Activated CD8-positive, alpha-beta memory T cell treated with anti-CD3 and anti-CD28 coated beads, Interleukin-2, amount 10 ng/mL, durations not matched to agents 7 days and 5 days (primary cell): ENCODE measurements around the gene TPPP. TPM values are rescaled to one million over a fixed set of nuclear protein-coding genes. Genes with fewer than 3 reads are reported as not detected.
"Not testable (repeated sequence)": the region's sequence is repeated elsewhere in the genome, so short reads cannot be mapped to it uniquely, and the experiment has no call there.

ENCODE experiments used
- ATAC-seq: fragments of 150-1000 bp; cut with Tn5 transposase; one replicate; pipeline ENCODE4 v1.10.0; 2021; ENCODE audit warnings: moderate library complexity
- CTCF ChIA-PET: fragments of 350-600 bp; sonication (Branson Sonifier 250); formaldehyde crosslinking; loops from one replicate; lab custom pipeline; 2021; ENCODE audit warnings: antibody characterized with exemption; lab: Charles Lee
- DNase-seq: peaks from one replicate; pipeline ENCODE4 v3.0.0-alpha.2; 2020
- H3K27ac Mint-ChIP-seq: one replicate; pipeline ENCODE4 v1.8.0; 2021; ENCODE audit warnings: mild to moderate bottlenecking, mixed read lengths
- H3K27me3 Mint-ChIP-seq: one replicate; pipeline ENCODE4 v1.8.0; 2021; ENCODE audit warnings: mixed read lengths
- H3K36me3 Mint-ChIP-seq: one replicate; pipeline ENCODE4 v1.8.0; 2021; ENCODE audit warnings: mild to moderate bottlenecking, mixed read lengths
- H3K4me1 Mint-ChIP-seq: one replicate; pipeline ENCODE4 v1.8.0; 2021; ENCODE audit warnings: mixed read lengths
- H3K4me3 Mint-ChIP-seq: one replicate; pipeline ENCODE4 v1.8.0; 2021; ENCODE audit warnings: mild to moderate bottlenecking, moderate library complexity, mixed read lengths
- H3K9me3 Mint-ChIP-seq: one replicate; pipeline ENCODE4 v1.8.0; 2022; ENCODE audit warnings: low read depth, mixed read lengths
- total RNA-seq, 2 experiments: library from RNA; stranded (reverse); gene quantifications; one replicate each; pipeline ENCODE4 v1.2.3, GENCODE V29; 2021

The TPPP gene
- under 1 TPM; 0.16 to 0.20 TPM for total RNA-seq

- not testable (repeated sequence) for H3K4me3 Mint-ChIP-seq, H3K27ac Mint-ChIP-seq
- DNase-seq: peak; percentile 79
Observed at GRCh38 chr5:693271-694041, at the start of gene TPPP. Gene TPPP (minus strand): TSS chr5:693352. CDS start chr5:678060, 15,292 bp downstream.

DNA sequence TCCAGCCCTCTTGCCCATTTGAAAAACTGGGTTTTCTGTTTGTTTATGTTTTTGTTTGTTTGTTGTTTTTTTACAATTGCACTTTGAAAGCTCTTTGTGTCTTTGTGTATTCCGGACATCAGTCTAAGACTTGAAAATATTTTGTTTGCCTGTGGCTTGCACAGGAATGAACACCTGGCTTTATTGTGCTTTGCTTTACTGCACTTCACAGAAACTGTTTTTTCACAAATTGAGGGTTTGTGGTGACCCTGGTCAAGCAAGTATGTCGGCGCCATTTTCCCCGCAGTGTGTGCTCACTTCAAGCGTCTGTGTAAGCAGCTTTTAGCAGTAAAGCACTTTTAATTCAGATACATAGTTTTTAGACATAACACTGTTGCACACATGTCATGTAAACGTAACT, 49.1 kb upstream of the TPPP start:
- H3K9me3 Mint-ChIP-seq, CTCF ChIA-PET, H3K4me1 Mint-ChIP-seq, H3K36me3 Mint-ChIP-seq, ATAC-seq, H3K27ac Mint-ChIP-seq, H3K4me3 Mint-ChIP-seq, DNase-seq: not testable (repeated sequence)
- peaks cover 11% of the 10 kb centered on the region for H3K27me3 Mint-ChIP-seq

More at GRCh38 chr5:693271-694041, at the start of gene TPPP:
- H3K36me3 Mint-ChIP-seq, H3K27me3 Mint-ChIP-seq, H3K9me3 Mint-ChIP-seq, CTCF ChIA-PET, H3K4me1 Mint-ChIP-seq: not testable (repeated sequence)
- peak; percentile 94 for ATAC-seq

DNA sequence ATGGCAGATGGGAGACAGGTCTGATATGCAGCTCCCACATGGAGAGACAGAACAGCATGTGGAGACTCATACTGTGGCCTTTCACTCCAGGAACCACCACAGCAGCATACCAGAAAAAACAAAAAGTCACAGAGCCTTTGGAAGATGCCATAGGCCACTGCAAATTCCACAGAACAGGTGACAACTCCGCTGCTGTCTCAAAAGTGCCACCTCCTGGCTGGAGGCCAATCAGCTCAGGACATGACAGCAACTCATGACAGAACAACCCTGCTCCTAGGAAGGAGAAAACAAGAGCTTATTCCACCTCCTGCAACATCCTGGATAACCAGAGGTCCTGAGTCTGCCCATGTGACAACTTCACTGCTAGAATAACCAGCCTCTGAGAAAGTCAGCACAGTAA, 41.0 kb upstream of the TPPP start:
- H3K4me1 Mint-ChIP-seq, DNase-seq, H3K4me3 Mint-ChIP-seq, H3K27me3 Mint-ChIP-seq, H3K27ac Mint-ChIP-seq, CTCF ChIA-PET, H3K36me3 Mint-ChIP-seq, H3K9me3 Mint-ChIP-seq, ATAC-seq: not testable (repeated sequence)

DNA sequence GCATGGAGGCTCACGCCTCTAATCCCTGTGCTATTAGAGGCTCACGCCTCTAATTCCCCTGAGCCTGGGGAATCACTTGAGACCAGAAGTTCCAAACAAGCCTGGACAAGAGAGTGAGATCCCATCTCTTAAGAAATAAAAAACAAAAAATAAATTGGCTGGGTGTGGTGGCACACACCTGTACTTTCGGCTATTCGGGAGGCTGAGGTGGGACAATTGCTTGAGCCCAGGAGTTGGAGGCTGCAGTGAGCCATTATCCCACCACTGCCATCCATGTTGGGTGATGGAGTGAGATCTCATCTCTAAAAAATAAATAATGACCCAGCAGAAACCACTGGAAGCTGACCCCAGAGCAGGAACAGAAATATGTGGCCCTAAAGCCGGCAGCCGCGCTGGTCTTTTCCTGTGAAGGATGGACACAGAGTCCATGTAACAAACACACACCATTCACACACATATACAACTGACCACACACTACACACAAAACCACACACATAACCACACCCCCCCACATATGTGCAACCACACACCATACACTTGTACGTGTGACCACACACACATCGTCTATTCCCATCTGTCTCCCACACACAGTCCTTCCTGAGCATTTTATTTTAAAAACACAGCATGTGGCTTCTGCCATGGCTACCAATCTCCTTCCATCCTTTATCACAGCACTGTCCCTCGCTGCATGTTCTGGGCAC, 39.8 kb upstream of the TPPP start:
- DNase-seq, H3K9me3 Mint-ChIP-seq, H3K36me3 Mint-ChIP-seq, CTCF ChIA-PET, ATAC-seq, H3K4me3 Mint-ChIP-seq, H3K4me1 Mint-ChIP-seq, H3K27me3 Mint-ChIP-seq, H3K27ac Mint-ChIP-seq: not testable (repeated sequence)

DNA sequence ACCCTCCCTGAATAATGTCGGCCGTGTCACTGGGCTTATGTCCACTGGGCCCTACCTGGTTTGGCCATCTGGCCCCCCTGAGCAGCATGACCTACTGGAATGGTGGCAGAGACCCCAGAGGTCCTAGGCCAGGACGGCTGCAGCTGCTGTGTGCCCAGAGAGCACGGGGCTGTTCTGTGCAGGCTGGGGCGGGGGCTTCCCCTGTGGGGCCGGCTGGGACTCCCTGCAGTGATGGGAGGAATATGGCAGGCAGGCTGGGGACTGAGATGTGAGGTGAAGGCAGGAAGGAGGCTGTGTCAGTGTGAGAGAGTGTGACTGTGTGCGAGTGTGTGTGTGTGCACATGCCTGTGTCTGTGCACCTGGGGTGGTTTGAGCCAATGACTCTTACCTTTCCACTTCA, 36.1 kb upstream of the TPPP start:
- CTCF ChIA-PET, H3K27me3 Mint-ChIP-seq, H3K36me3 Mint-ChIP-seq, H3K9me3 Mint-ChIP-seq, DNase-seq, H3K27ac Mint-ChIP-seq, H3K4me1 Mint-ChIP-seq, H3K4me3 Mint-ChIP-seq, ATAC-seq: not testable (repeated sequence)

GRCh38 chr5:727087-727486, 33.9 kb upstream of the TPPP start:
- H3K27me3 Mint-ChIP-seq, H3K9me3 Mint-ChIP-seq, DNase-seq, H3K27ac Mint-ChIP-seq, H3K36me3 Mint-ChIP-seq, H3K4me1 Mint-ChIP-seq, ATAC-seq, H3K4me3 Mint-ChIP-seq, CTCF ChIA-PET: not testable (repeated sequence)

- H3K4me3 Mint-ChIP-seq, H3K27ac Mint-ChIP-seq, H3K4me1 Mint-ChIP-seq, H3K9me3 Mint-ChIP-seq, H3K36me3 Mint-ChIP-seq, DNase-seq, ATAC-seq, CTCF ChIA-PET: not testable (repeated sequence)
- peaks cover 18% of the 10 kb centered on the region for H3K27me3 Mint-ChIP-seq
Observed at GRCh38 chr5:723865-724264, 30.7 kb upstream of the TPPP start.

DNA sequence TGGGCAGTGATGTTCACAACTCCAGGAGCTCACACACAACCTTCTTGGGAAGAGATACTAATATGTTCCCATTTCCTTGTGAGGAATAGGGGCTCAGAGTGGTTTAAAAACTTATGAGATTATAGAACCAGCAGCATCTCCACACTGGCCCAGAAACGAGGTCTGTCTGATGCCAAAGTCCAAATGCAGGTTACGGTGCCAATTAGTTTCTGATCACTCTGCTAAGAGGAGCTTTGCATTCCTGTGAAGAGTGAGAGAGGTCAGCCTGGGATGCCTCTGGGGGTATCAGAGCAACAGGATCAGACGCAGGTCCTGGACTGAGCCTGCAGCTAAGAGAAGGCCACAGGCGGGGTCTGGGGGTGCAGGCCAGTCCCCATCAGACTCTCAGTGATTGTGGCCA, 30.2 kb upstream of the TPPP start:
- H3K4me3 Mint-ChIP-seq, H3K9me3 Mint-ChIP-seq, H3K27ac Mint-ChIP-seq, DNase-seq, H3K4me1 Mint-ChIP-seq, ATAC-seq, H3K36me3 Mint-ChIP-seq, CTCF ChIA-PET: not testable (repeated sequence)
- H3K27me3 Mint-ChIP-seq: peaks cover 20% of the 10 kb centered on the region

- DNase-seq, H3K27ac Mint-ChIP-seq, ATAC-seq, H3K36me3 Mint-ChIP-seq, H3K4me3 Mint-ChIP-seq, H3K4me1 Mint-ChIP-seq, H3K9me3 Mint-ChIP-seq: not testable (repeated sequence)
- CTCF ChIA-PET: interaction anchor here (0.7 kb wide), 1 partner anchor 290 kb away, joined by 3 read pairs; no protein-coding TSS in a partner anchor
- peaks cover 19% of the 10 kb centered on the region for H3K27me3 Mint-ChIP-seq
Observed at GRCh38 chr5:719379-719778, 26.2 kb upstream of the TPPP start.

DNA sequence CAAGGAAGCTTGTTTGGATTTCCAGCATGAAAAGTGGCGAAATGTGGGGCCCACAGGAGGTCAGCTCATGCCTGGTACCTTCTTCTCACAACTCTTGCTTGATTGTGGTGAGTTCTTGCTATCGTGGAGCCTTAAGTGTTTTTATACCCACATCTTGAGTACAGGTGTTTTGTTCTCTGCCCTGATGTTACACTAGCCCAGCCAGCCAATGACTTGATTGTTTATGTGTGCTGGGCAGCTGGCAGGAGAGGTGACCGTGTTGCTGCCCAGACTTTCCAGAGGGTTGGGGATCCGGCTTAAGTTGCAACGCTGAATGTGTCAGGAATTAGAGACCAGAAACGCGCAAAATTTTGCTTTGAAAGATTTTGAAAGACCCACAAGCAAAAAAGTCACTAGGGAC, 24.0 kb upstream of the TPPP start:
- ATAC-seq (no peak), DNase-seq (no peak)
- CTCF ChIA-PET: no interaction called here
- peaks cover 21% of the 10 kb centered on the region for H3K27me3 Mint-ChIP-seq
- H3K27ac Mint-ChIP-seq: no peak overlapping the region
- H3K9me3 Mint-ChIP-seq: peaks cover 3% of the 10 kb centered on the region
- H3K4me3 Mint-ChIP-seq: no peak overlapping the region
- H3K4me1 Mint-ChIP-seq: no peaks in the 10 kb centered on the region
- peaks cover 1% of the 10 kb centered on the region for H3K36me3 Mint-ChIP-seq

DNA sequence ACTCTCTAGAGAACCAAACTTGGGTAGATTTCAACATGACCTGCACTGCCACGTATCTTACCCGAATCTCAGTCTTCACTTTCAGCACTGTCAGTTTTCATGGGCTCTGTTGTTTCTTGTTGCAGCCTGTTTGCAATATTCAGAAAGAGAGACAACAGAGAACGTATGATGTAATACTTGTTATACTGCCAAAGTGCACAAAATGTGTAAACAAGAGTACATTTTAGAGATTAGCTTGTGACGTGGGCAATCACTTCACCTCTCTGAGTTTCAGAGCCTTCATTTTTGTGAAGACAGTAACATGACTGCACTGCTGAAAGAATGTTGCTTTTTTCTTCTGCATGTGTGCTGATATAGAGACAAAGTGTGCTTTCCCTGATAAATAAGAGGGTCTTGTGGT, 23.6 kb upstream of the TPPP start:
- H3K27ac Mint-ChIP-seq, CTCF ChIA-PET, ATAC-seq, H3K4me1 Mint-ChIP-seq, H3K36me3 Mint-ChIP-seq, H3K9me3 Mint-ChIP-seq, DNase-seq, H3K4me3 Mint-ChIP-seq: not testable (repeated sequence)
- H3K27me3 Mint-ChIP-seq: peaks cover 21% of the 10 kb centered on the region

DNA sequence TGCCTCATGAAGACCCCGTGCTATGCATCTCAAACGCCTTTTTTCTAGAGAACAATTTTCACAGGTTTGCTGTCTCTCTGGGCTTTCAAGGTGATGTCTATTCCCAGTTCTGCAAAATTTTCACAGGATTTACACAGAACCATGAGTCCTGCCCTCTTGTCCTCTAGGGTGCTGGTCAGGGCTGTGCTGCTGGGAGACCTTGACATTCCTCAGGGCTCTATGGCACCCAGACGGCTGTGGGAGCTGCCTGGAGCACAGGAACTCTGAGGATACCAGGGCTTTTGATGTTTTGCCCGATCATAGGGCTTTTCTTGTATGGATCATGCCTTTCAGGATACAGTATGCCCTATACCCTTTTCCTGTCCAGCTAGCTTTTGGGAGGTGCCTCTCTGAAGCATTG, 22.5 kb upstream of the TPPP start:
- H3K36me3 Mint-ChIP-seq, DNase-seq, CTCF ChIA-PET, H3K9me3 Mint-ChIP-seq, ATAC-seq, H3K27ac Mint-ChIP-seq, H3K4me1 Mint-ChIP-seq, H3K4me3 Mint-ChIP-seq: not testable (repeated sequence)
- H3K27me3 Mint-ChIP-seq: peaks cover 17% of the 10 kb centered on the region

GRCh38 chr5:714215-715118, 21.3 kb upstream of the TPPP start:
- H3K4me1 Mint-ChIP-seq, ATAC-seq, CTCF ChIA-PET, DNase-seq, H3K9me3 Mint-ChIP-seq, H3K36me3 Mint-ChIP-seq, H3K4me3 Mint-ChIP-seq, H3K27ac Mint-ChIP-seq: not testable (repeated sequence)
- peaks cover 14% of the 10 kb centered on the region for H3K27me3 Mint-ChIP-seq
